Measurements from ENCODE around the gene SLC16A3. TPM values are rescaled to one million over a fixed set of nuclear protein-coding genes. Genes with fewer than 3 reads are reported as not detected.
A peak's percentile ranks its signal among the peaks of the same experiment; 100 is the strongest.

Gene SLC16A3
- total and polyA plus RNA-seq, 2 donors (not counting 1 experiment from before 2014, with no cell fraction given): 14.9 to 65.7 TPM

- H3K4me2 ChIP-seq (replicated peaks; ENCODE audit: low read depth, low read length, poor library complexity, severe bottlenecking): peak overlapping the region; percentile 76
- H3K4me3 ChIP-seq (ENCODE audit: control extremely low read depth in 1 of 5, extremely low read depth in 1 of 5, insufficient read depth in 1 of 5, low read depth in 2 of 5, low read length in 4 of 5): no peak overlapping the region
- H4K20me1 ChIP-seq (ENCODE audit: control insufficient read depth, insufficient read depth, low read length, poor library complexity, severe bottlenecking): no peaks in the 10 kb centered on the region
- H3K9ac ChIP-seq (ENCODE audit: low read length): no peak overlapping the region
- ATAC-seq (ENCODE audit: low read depth): no peak
- H3K27me3 ChIP-seq (replicated peaks in 1 of 4; ENCODE audit: control extremely low read depth in 1 of 4, control insufficient read depth in 3 of 4, insufficient read depth in 4 of 4, low read length in 3 of 4): no peaks in the 10 kb centered on the region
- TF ChIP-seq EZH2 (IDR thresholded peaks at IDR 0.05; ENCODE audit: borderline replicate concordance, insufficient read depth, low read depth, low read length, poor library complexity, severe bottlenecking): no peak
- TF ChIP-seq, protein P1, sequence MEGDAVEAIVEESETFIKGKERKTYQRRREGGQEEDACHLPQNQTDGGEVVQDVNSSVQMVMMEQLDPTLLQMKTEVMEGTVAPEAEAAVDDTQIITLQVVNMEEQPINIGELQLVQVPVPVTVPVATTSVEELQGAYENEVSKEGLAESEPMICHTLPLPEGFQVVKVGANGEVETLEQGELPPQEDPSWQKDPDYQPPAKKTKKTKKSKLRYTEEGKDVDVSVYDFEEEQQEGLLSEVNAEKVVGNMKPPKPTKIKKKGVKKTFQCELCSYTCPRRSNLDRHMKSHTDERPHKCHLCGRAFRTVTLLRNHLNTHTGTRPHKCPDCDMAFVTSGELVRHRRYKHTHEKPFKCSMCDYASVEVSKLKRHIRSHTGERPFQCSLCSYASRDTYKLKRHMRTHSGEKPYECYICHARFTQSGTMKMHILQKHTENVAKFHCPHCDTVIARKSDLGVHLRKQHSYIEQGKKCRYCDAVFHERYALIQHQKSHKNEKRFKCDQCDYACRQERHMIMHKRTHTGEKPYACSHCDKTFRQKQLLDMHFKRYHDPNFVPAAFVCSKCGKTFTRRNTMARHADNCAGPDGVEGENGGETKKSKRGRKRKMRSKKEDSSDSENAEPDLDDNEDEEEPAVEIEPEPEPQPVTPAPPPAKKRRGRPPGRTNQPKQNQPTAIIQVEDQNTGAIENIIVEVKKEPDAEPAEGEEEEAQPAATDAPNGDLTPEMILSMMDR (IDR thresholded peaks at IDR 0.05): no peak
- H3K79me2 ChIP-seq (ENCODE audit: control insufficient read depth, insufficient read depth, low read length): peaks cover 3% of the 10 kb centered on the region
- no peak overlapping the region for H3K27ac Mint-ChIP-seq
- no peak for DNase-seq
- H3K27me3 Mint-ChIP-seq: no peaks in the 10 kb centered on the region
- H3K4me1 Mint-ChIP-seq: peaks cover 17% of the 10 kb centered on the region
- no peaks in the 10 kb centered on the region for H3K9me3 ChIP-seq (ENCODE audit: control extremely low read depth in 1 of 3, control insufficient read depth in 2 of 3, insufficient read depth in 1 of 3, low read length in 2 of 3)
- no peaks in the 10 kb centered on the region for H3K9me3 Mint-ChIP-seq (ENCODE audit: insufficient read depth)
- H2AFZ ChIP-seq (ENCODE audit: insufficient read depth, low read depth, low read length, poor library complexity, severe bottlenecking): no peak overlapping the region
- H3K4me1 ChIP-seq (ENCODE audit: control insufficient read depth in 2 of 2, insufficient read depth in 2 of 2, low read length in 2 of 2): peaks cover 10 to 11% of the 10 kb centered on the region in 2 donors
- 82% methylated on average over 25 of the region's 25 CpGs for whole genome bisulfite sequencing (ENCODE audit: insufficient coverage)
- no peak overlapping the region for H3K4me3 Mint-ChIP-seq
- no peak overlapping the region for H3K27ac ChIP-seq (ENCODE audit: low read length in 2 of 2)
- H3K36me3 ChIP-seq (replicated peaks in 1 of 2; ENCODE audit: control extremely low read depth in 1 of 2, control insufficient read depth in 1 of 2, extremely low read depth in 1 of 2, insufficient read depth in 2 of 2, low read length in 1 of 2): no peaks in the 10 kb centered on the region
- CTCF ChIA-PET: interaction anchor here (0.8 to 3.1 kb wide), 17 partner anchors 8 to 246 kb away, joined by 3 to 29 read pairs (median 6); partner anchors contain the start of genes CSNK1D, DCXR and SLC16A3
- POLR2A ChIA-PET: interaction anchor here (0.5 to 1.7 kb wide), 9 partner anchors 11 to 335 kb away, joined by 3 to 12 read pairs (median 7); partner anchors contain the start of gene SLC16A3
- intact Hi-C loops (cut with micrococcal nuclease): loop anchor here (10.0 kb wide), 1 partner anchor 210 kb away; the partner anchor contains the start of genes HEXD and OGFOD3
These were observed 23.8 kb upstream of the SLC16A3 start for GRCh38 chr17:82204831-82205719.

Measured in B cell (primary cell).